Right atrium auricular region (tissue), 2 donors: ENCODE measurements around the gene SPOCK1. TPM values are rescaled to one million over a fixed set of nuclear protein-coding genes. Genes with fewer than 3 reads are reported as not detected.

Experiments used
- DNase-seq: peaks from one replicate; pipeline ENCODE4 v3.0.0-alpha.2; 2019; ENCODE audit warnings: low spot score
- H3K27ac ChIP-seq, 2 donors: fragments of 200-600 bp; sonication (generic); 1 replicate in 1 of 2; 2 replicates in 1 of 2; pipeline ENCODE4 v1.5.1; 2016 to 2019
- H3K27me3 ChIP-seq, 2 donors: fragments of 200-600 bp; sonication (generic); one replicate each; pipeline versions ENCODE4 v1.5.1 to v1.6.0; 2017 to 2019
- H3K36me3 ChIP-seq: fragments of 200-600 bp; sonication (generic); one replicate; pipeline ENCODE4 v1.5.1; 2016
- H3K4me1 ChIP-seq, 2 donors: fragments of 200-600 bp; sonication (generic); one replicate each; pipeline versions ENCODE4 v1.5.1 to v1.6.0; 2017 to 2019
- H3K4me3 ChIP-seq, 2 donors: fragments of 200-600 bp; sonication (generic); 1 replicate in 1 of 2; 2 replicates in 1 of 2; pipeline ENCODE4 v1.5.1; 2017 to 2019; ENCODE audit warnings: mild to moderate bottlenecking in 1 of 2, moderate library complexity in 1 of 2
- H3K9me3 ChIP-seq, 2 donors: fragments of 200-600 bp; sonication (generic); one replicate each; pipeline ENCODE4 v1.5.1; 2019
- CTCF ChIP-seq, 2 donors: fragments of 200-600 bp; sonication (generic); IDR thresholded peaks; one replicate each; pipeline ENCODE4 v1.5.1; 2019; ENCODE audit warnings: antibody characterized with exemption in 2 of 2
- total RNA-seq, 2 donors: library from RNA; depleted of rRNA; stranded (reverse); fragments of >200 nt; gene quantifications; one replicate each; pipeline ENCODE4 v1.1.0, GENCODE V29; 2016

Gene SPOCK1
- total RNA-seq, 2 donors from 2014 or later: 59.8 to 84.5 TPM

GRCh38 chr5:137372016-137372772, 126.9 kb downstream of the SPOCK1 start:
- no peaks in the 10 kb centered on the region for H3K27me3 ChIP-seq
- TF ChIP-seq CTCF (IDR thresholded peaks at IDR 0.05): no peak
- H3K27ac ChIP-seq: no peak overlapping the region
- H3K9me3 ChIP-seq: no peaks in the 10 kb centered on the region
- no peak overlapping the region for H3K4me3 ChIP-seq
- no peaks in the 10 kb centered on the region for H3K4me1 ChIP-seq
- no peaks in the 10 kb centered on the region for H3K36me3 ChIP-seq
- DNase-seq: no peak

- H3K27ac ChIP-seq: no peak overlapping the region
- no peaks in the 10 kb centered on the region for H3K27me3 ChIP-seq
- TF ChIP-seq CTCF (IDR thresholded peaks at IDR 0.05): no peak
- no peak overlapping the region for H3K4me3 ChIP-seq
- H3K36me3 ChIP-seq: no peaks in the 10 kb centered on the region
- no peak for DNase-seq
- no peaks in the 10 kb centered on the region for H3K4me1 ChIP-seq
- H3K9me3 ChIP-seq: no peaks in the 10 kb centered on the region
Measured at GRCh38 chr5:137370096-137371071, 128.7 kb downstream of the SPOCK1 start.

GRCh38 chr5:137368651-137369050, 130.5 kb downstream of the SPOCK1 start:
- DNase-seq: no peak
- TF ChIP-seq CTCF (IDR thresholded peaks at IDR 0.05): no peak
- Histone ChIP-seq H3K9me3 (no peaks in the 10 kb centered on the region), H3K27me3 (no peaks in the 10 kb centered on the region), H3K4me3 (no peak overlapping the region), H3K36me3 (no peaks in the 10 kb centered on the region), H3K27ac (no peak overlapping the region), H3K4me1 (no peaks in the 10 kb centered on the region)

GRCh38 chr5:137367951-137368350, 131.2 kb downstream of the SPOCK1 start:
- no peaks in the 10 kb centered on the region for H3K9me3 ChIP-seq
- no peak for DNase-seq
- H3K36me3 ChIP-seq: no peaks in the 10 kb centered on the region
- TF ChIP-seq CTCF (IDR thresholded peaks at IDR 0.05): no peak
- no peak overlapping the region for H3K27ac ChIP-seq
- no peaks in the 10 kb centered on the region for H3K27me3 ChIP-seq
- no peaks in the 10 kb centered on the region for H3K4me1 ChIP-seq
- no peak overlapping the region for H3K4me3 ChIP-seq

GRCh38 chr5:137366526-137366925, 132.6 kb downstream of the SPOCK1 start:
- H3K27me3 ChIP-seq: no peaks in the 10 kb centered on the region
- DNase-seq: no peak
- no peak overlapping the region for H3K27ac ChIP-seq
- no peak overlapping the region for H3K4me3 ChIP-seq
- TF ChIP-seq CTCF (IDR thresholded peaks at IDR 0.05): no peak
- no peaks in the 10 kb centered on the region for H3K36me3 ChIP-seq
- no peaks in the 10 kb centered on the region for H3K4me1 ChIP-seq
- no peaks in the 10 kb centered on the region for H3K9me3 ChIP-seq
